Effector memory CD8-positive, alpha-beta T cell (primary cell): ENCODE data around the gene COL9A2.

Experiments used
- ATAC-seq: fragments of 150-1000 bp; cut with Tn5 transposase; replicated peaks from 2 replicates; pipeline ENCODE4 v1.10.0; 2021; ENCODE audit warnings: mild to moderate bottlenecking, moderate library complexity
- DNase-seq, 3 experiments: peaks; one replicate each; pipeline ENCODE4 v3.0.0; 2021
- H3K27ac Mint-ChIP-seq, 2 donors: one replicate each; pipeline ENCODE4 v1.8.0; 2022; ENCODE audit warnings: mild to moderate bottlenecking in 2 of 2, mixed read lengths in 2 of 2, moderate library complexity in 2 of 2
- H3K27me3 Mint-ChIP-seq, 2 donors: one replicate each; pipeline ENCODE4 v1.8.0; 2022; ENCODE audit warnings: mixed read lengths in 2 of 2
- H3K36me3 Mint-ChIP-seq: one replicate; pipeline ENCODE4 v1.8.0; 2022; ENCODE audit warnings: mild to moderate bottlenecking, moderate library complexity, mixed read lengths; ENCODE audit not compliant: insufficient read depth
- H3K4me1 Mint-ChIP-seq, 2 donors: one replicate each; pipeline ENCODE4 v1.8.0; 2022; ENCODE audit warnings: low read depth in 2 of 2, mixed read lengths in 2 of 2
- H3K4me3 Mint-ChIP-seq, 2 donors: one replicate each; pipeline ENCODE4 v1.8.0; 2022; ENCODE audit warnings: mild to moderate bottlenecking in 2 of 2, mixed read lengths in 2 of 2, moderate library complexity in 2 of 2
- H3K9me3 Mint-ChIP-seq, 2 donors: one replicate each; pipeline ENCODE4 v1.8.0; 2022; ENCODE audit warnings: mixed read lengths in 2 of 2

The COL9A2 gene

DNA sequence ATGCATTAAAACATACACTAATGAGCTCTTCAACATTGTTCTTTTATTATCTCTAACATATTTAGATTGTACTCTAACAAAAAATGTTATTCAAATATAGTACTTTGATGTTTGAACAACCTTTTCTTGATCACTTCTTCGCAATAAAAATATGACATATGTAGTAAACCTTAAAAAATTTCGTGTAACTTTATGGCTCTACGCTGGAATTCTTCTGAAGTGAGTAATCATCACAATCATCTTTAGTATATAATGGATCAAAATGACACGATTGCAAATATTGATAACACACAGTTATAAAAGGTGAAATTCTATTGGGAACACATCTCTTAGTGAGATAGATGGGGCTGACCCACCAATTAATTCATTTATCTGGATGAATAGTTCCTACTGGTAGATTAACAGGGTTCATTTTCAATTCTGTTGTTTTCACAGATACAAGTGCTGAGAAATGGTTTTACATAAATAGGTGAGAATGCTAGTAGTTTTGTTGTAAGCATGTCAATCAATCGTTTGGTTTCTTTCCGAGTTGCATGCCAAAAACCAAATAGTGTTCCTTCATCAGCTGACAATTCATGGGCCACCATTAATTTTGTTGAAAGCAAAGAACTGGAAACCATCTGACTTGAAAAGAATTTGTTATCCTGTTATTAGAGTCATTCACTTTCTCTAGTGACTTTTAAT lies 60.5 kb downstream of the COL9A2 start:
- DNase-seq (no peak), ATAC-seq (no peak)
- H3K4me3 Mint-ChIP-seq: peak overlapping the region; percentile 95 to 97
- H3K27me3 Mint-ChIP-seq: no peaks in the 10 kb centered on the region
- peaks cover 39% of the 10 kb centered on the region for H3K36me3 Mint-ChIP-seq
- H3K27ac Mint-ChIP-seq: peak overlapping the region; percentile 99 to 100
- no peaks in the 10 kb centered on the region for H3K9me3 Mint-ChIP-seq
- H3K4me1 Mint-ChIP-seq: peaks cover 5 to 26% of the 10 kb centered on the region in 2 donors

DNA sequence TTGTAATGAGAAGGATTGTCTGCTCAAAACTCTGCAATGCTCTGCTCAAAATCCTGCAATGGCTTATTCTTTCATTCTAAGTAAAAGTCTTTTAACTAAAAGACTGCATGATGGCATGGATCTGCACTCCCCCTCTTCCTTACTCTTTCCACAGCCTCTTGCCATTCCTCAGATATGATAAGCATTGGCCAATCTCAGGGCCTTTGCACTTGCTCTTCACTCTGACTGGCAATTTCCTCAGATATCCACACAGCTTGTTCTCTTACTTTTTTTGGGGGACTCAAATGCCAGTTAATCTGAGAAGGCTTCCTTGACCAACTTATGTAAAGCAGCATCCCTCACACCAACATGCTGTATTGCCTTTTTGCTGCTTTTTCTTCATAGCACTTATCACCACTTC lies 61.9 kb downstream of the COL9A2 start:
- ATAC-seq: no peak
- Mint-ChIP-seq H3K4me1 (peaks cover 5 to 22% of the 10 kb centered on the region in 2 donors), H3K36me3 (peaks cover 27% of the 10 kb centered on the region), H3K27me3 (no peaks in the 10 kb centered on the region), H3K4me3 (no peak overlapping the region), H3K27ac (no peak overlapping the region), H3K9me3 (no peaks in the 10 kb centered on the region)
- no peak for DNase-seq

DNA sequence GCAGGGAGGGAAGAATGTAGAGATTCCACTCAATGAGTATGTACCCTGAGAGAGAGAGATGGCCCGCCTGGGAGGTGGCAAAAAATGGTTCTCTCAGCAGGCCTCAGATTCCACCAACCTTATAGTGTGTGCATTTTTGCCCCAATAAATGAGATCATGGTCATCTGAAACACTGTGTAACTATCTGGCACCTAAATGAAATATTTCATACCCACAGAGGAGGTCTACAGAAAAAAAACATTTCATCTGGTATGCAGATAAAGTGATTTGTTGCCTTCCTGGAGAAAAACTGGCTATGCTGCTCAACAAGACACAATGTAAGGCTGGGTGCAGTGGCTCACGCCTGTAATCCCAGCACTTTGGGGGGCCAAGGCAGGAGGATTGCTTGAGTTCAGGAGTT lies 64.5 kb downstream of the COL9A2 start:
- Mint-ChIP-seq H3K36me3 (peaks cover 7% of the 10 kb centered on the region), H3K9me3 (no peaks in the 10 kb centered on the region), H3K27ac (no peak overlapping the region), H3K4me1 (peaks cover 5 to 15% of the 10 kb centered on the region in 2 donors), H3K27me3 (no peaks in the 10 kb centered on the region), H3K4me3 (no peak overlapping the region)
- ATAC-seq: no peak
- no peak for DNase-seq

GRCh38 chr1:40251456-40251855 lies 65.6 kb downstream of the COL9A2 start:
- H3K27me3 Mint-ChIP-seq: no peaks in the 10 kb centered on the region
- no peaks in the 10 kb centered on the region for H3K36me3 Mint-ChIP-seq
- H3K4me3 Mint-ChIP-seq: peak overlapping the region in 1 of 2 donors; percentile 5
- no peaks in the 10 kb centered on the region for H3K9me3 Mint-ChIP-seq
- ATAC-seq (no peak), DNase-seq (no peak)
- peaks cover 3 to 12% of the 10 kb centered on the region in 2 donors for H3K4me1 Mint-ChIP-seq
- H3K27ac Mint-ChIP-seq: peak overlapping the region in 1 of 2 donors; percentile 56
